WTC11 (cell line): Measurements from ENCODE around the gene PTBP2.

Experiments used
- CTCF ChIP-seq: fragments of 200-600 bp; IDR thresholded peaks from 2 replicates; pipeline ENCODE4 v1.8.0; 2022; ENCODE audit warnings: antibody characterized with exemption
- ETV6 ChIP-seq: sonication (generic); formaldehyde crosslinking; IDR thresholded peaks from 2 replicates; pipeline ENCODE4 v1.8.1; 2022; ENCODE audit warnings: mild to moderate bottlenecking, missing genetic modification reagents
- TF ChIP-seq, protein P1 (sequence below): sonication (generic); formaldehyde crosslinking; IDR thresholded peaks from 2 replicates; pipeline ENCODE4 v1.8.1; 2022; ENCODE audit warnings: low read depth, mild to moderate bottlenecking, moderate library complexity, missing genetic modification reagents, borderline replicate concordance
- TF ChIP-seq, protein P2 (sequence below): sonication (generic); formaldehyde crosslinking; IDR thresholded peaks from 2 replicates; pipeline ENCODE4 v1.8.1; 2022; ENCODE audit warnings: mild to moderate bottlenecking, moderate library complexity, missing genetic modification reagents

GRCh38 chr1:96715482-96715881, 6.1 kb upstream of the PTBP2 start:
- TF ChIP-seq CTCF = no peak
- TF ChIP-seq, protein P1, sequence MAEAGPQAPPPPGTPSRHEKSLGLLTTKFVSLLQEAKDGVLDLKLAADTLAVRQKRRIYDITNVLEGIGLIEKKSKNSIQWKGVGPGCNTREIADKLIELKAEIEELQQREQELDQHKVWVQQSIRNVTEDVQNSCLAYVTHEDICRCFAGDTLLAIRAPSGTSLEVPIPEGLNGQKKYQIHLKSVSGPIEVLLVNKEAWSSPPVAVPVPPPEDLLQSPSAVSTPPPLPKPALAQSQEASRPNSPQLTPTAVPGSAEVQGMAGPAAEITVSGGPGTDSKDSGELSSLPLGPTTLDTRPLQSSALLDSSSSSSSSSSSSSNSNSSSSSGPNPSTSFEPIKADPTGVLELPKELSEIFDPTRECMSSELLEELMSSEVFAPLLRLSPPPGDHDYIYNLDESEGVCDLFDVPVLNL (CRISPR knock-in tag) = no peak
- TF ChIP-seq, protein P2, sequence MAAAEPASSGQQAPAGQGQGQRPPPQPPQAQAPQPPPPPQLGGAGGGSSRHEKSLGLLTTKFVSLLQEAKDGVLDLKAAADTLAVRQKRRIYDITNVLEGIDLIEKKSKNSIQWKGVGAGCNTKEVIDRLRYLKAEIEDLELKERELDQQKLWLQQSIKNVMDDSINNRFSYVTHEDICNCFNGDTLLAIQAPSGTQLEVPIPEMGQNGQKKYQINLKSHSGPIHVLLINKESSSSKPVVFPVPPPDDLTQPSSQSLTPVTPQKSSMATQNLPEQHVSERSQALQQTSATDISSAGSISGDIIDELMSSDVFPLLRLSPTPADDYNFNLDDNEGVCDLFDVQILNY = no peak
- TF ChIP-seq ETV6 (CRISPR knock-in tag) = no peak
